GM18526 (cell line): ENCODE data around the gene CCDC137.

Experiments used
- POLR2A ChIP-seq: IDR thresholded peaks from 3 replicates; pipeline ENCODE4 v1.6.1; 2011; ENCODE audit not compliant: insufficient read length; ENCODE audit errors: extremely low read depth

CCDC137 gene

GRCh38 chr17:81672504-81672903, 6.0 kb downstream of the CCDC137 start:
- no peak for TF ChIP-seq POLR2A

- no peak for TF ChIP-seq POLR2A
These were observed 6.4 kb downstream of the CCDC137 start for GRCh38 chr17:81672954-81673353.

- TF ChIP-seq POLR2A = no peak
These were observed 7.2 kb downstream of the CCDC137 start for GRCh38 chr17:81673561-81674258.

GRCh38 chr17:81676906-81677305, 10.4 kb downstream of the CCDC137 start:
- TF ChIP-seq POLR2A = no peak

GRCh38 chr17:81680150-81680549, 13.6 kb downstream of the CCDC137 start:
- TF ChIP-seq POLR2A = no peak

GRCh38 chr17:81681672-81682071, 15.1 kb downstream of the CCDC137 start:
- no peak for TF ChIP-seq POLR2A

- no peak for TF ChIP-seq POLR2A
These were observed 16.1 kb downstream of the CCDC137 start for GRCh38 chr17:81682565-81683207.

GRCh38 chr17:81683208-81683583, 16.7 kb downstream of the CCDC137 start:
- TF ChIP-seq POLR2A = no peak

GRCh38 chr17:81683584-81684441, 17.3 kb downstream of the CCDC137 start, which contains the start of the genes ARL16 and HGS:
Gene ARL16 (minus strand): TSS chr17:81683797. CDS start chr17:81683753, 44 bp downstream.
Gene HGS (plus strand): TSS chr17:81684011. CDS start chr17:81684067, 56 bp downstream.
- TF ChIP-seq POLR2A = peak; percentile 73

GRCh38 chr17:81684442-81684911, 17.9 kb downstream of the CCDC137 start:
- no peak for TF ChIP-seq POLR2A

GRCh38 chr17:81685108-81685507, 18.6 kb downstream of the CCDC137 start:
- TF ChIP-seq POLR2A = no peak

- TF ChIP-seq POLR2A = no peak
These were observed 20.1 kb downstream of the CCDC137 start for GRCh38 chr17:81686614-81687013.

- TF ChIP-seq POLR2A = no peak
These were observed 21.4 kb downstream of the CCDC137 start for GRCh38 chr17:81687770-81688541.

GRCh38 chr17:81688616-81689015, 22.1 kb downstream of the CCDC137 start:
- no peak for TF ChIP-seq POLR2A

- TF ChIP-seq POLR2A = no peak
These were observed 23.5 kb downstream of the CCDC137 start for GRCh38 chr17:81690066-81690465.

GRCh38 chr17:81690549-81690948, 24.0 kb downstream of the CCDC137 start:
- no peak for TF ChIP-seq POLR2A
